GM12878 (cell line): ENCODE data around the gene CATSPER3. TPM values are rescaled to one million over a fixed set of nuclear protein-coding genes. Genes with fewer than 3 reads are reported as not detected.
A peak's percentile ranks its signal among the peaks of the same experiment; 100 is the strongest.

Experiments used
- ATAC-seq: fragments of 200-7000 bp; cut with Tn5 transposase; 3 replicates; pipeline ENCODE4 v1.9.1; 2020; ENCODE audit warnings: mild to moderate bottlenecking, moderate library complexity
- BruUV-seq: library from RNA; stranded (reverse); fragments of 400-500 nt; replicated peaks from 2 replicates; lab custom pipeline; 2021; lab: Mats Ljungman, UMichigan
- CTCF ChIA-PET: fragments of 300-600 bp; sonication (Branson Sonifier 250); formaldehyde crosslinking; extraction: SDS; loops from one replicate; lab custom pipeline; 2021; ENCODE audit warnings: inconsistent platforms; lab: Yijun Ruan, JAX
- POLR2A ChIA-PET: fragments of 350-600 bp; formaldehyde crosslinking; extraction: SDS; loops from one replicate; lab custom pipeline; 2021; ENCODE audit warnings: inconsistent platforms; lab: Charles Lee
- RAD21 ChIA-PET: fragments of 300-600 bp; sonication (Branson Sonifier 250); formaldehyde crosslinking; loops from one replicate; lab custom pipeline; 2023; ENCODE audit warnings: antibody characterized with exemption; ENCODE audit not compliant: unreplicated experiment; lab: Charles Lee
- SMC1A ChIA-PET: fragments of 300-600 bp; sonication (Branson Sonifier 250); formaldehyde crosslinking; loops from one replicate; lab custom pipeline; 2023; ENCODE audit not compliant: unreplicated experiment, uncharacterized antibody; lab: Charles Lee
- DNase-seq: peaks from one replicate; pipeline ENCODE4 v3.0.0-alpha.2; 2011; ENCODE audit warnings: low read depth, low spot score
- FAIRE-seq: peaks from 3 replicates; lab custom pipeline; 2011; peaks lifted over from hg19 to GRCh38; lab: Jason Lieb, UNC
- H2AFZ ChIP-seq: 2 replicates; pipeline ENCODE4 v1.6.0; 2011; ENCODE audit warnings: low read depth, low read length, control low read depth; ENCODE audit not compliant: control insufficient read depth
- H3K27ac ChIP-seq: 2 replicates; pipeline ENCODE4 v1.5.1; 2011; ENCODE audit warnings: control low read depth; ENCODE audit not compliant: control insufficient read depth, insufficient read depth
- H3K27me3 ChIP-seq, 2 experiments: replicated peaks in 1 of 2; 2 replicates each; pipeline versions ENCODE4 v1.6.0 to v1.6.1; 2011; ENCODE audit warnings: low read length in 1 of 2; ENCODE audit not compliant: control insufficient read depth in 2 of 2, insufficient read depth in 2 of 2
- H3K36me3 ChIP-seq, 2 experiments: 2 replicates each; pipeline ENCODE4 v1.5.1; 2011; ENCODE audit warnings: low read length in 1 of 2; ENCODE audit not compliant: control insufficient read depth in 2 of 2, insufficient read depth in 2 of 2
- H3K4me1 ChIP-seq: 2 replicates; pipeline ENCODE4 v1.6.1; 2011; ENCODE audit warnings: mild to moderate bottlenecking, low read length, moderate library complexity, mixed read lengths; ENCODE audit not compliant: control insufficient read depth, insufficient read depth
- H3K4me2 ChIP-seq: 2 replicates; pipeline ENCODE4 v1.6.0; 2011; ENCODE audit warnings: control low read depth; ENCODE audit not compliant: control insufficient read depth, insufficient read depth
- H3K4me3 ChIP-seq: fragments of 200-600 bp; sonication (generic); 2 replicates; pipeline ENCODE4 v1.5.1; 2016
- H3K79me2 ChIP-seq: 2 replicates; pipeline ENCODE4 v1.6.0; 2011; ENCODE audit warnings: low read length; ENCODE audit not compliant: control insufficient read depth, insufficient read depth
- H3K9ac ChIP-seq: 2 replicates; pipeline ENCODE4 v1.8.0; 2011; ENCODE audit warnings: low read length, control low read depth, mixed read lengths; ENCODE audit not compliant: control insufficient read depth, insufficient read depth
- H3K9me3 ChIP-seq: replicated peaks from 3 replicates; pipeline ENCODE4 v1.5.1; 2011; ENCODE audit warnings: mild to moderate bottlenecking, low read length; ENCODE audit not compliant: control insufficient read depth, insufficient read depth
- H4K20me1 ChIP-seq: 2 replicates; pipeline ENCODE4 v1.6.0; 2011; ENCODE audit not compliant: control insufficient read depth, insufficient read depth
- BACH1 ChIP-seq: fragments of 450-650 bp; IDR thresholded peaks from 2 replicates; pipeline ENCODE4 v1.6.1; 2017; ENCODE audit warnings: mild to moderate bottlenecking, borderline replicate concordance
- BHLHE40 ChIP-seq, 2 experiments: fragments of 450-650 bp in 1 of 2; IDR thresholded peaks; 2 replicates each; pipeline ENCODE4 v1.6.1; 2011 to 2017; ENCODE audit warnings: low read depth in 2 of 2, borderline replicate concordance in 1 of 2, improper control_type of control experiment in 1 of 2, low read length in 1 of 2, mild to moderate bottlenecking in 1 of 2
- MTA2 ChIP-seq: fragments of 450-650 bp; IDR thresholded peaks from 2 replicates; pipeline ENCODE4 v1.6.1; 2016; ENCODE audit warnings: low read depth, mild to moderate bottlenecking, moderate library complexity
- MTA3 ChIP-seq: IDR thresholded peaks from 2 replicates; pipeline ENCODE4 v1.6.1; 2012; ENCODE audit warnings: low read length, inconsistent platforms, borderline replicate concordance
- NFXL1 ChIP-seq: fragments of 450-650 bp; IDR thresholded peaks from 2 replicates; pipeline ENCODE4 v1.6.1; 2017; ENCODE audit warnings: antibody characterized with exemption, mild to moderate bottlenecking, borderline replicate concordance
- SMAD5 ChIP-seq: IDR thresholded peaks from 2 replicates; pipeline ENCODE4 v1.6.1; 2016; ENCODE audit warnings: antibody characterized with exemption, low read depth
- ZNF384 ChIP-seq: IDR thresholded peaks from 2 replicates; pipeline ENCODE4 v1.6.1; 2012; ENCODE audit warnings: low read depth, mild to moderate bottlenecking, low read length, improper control_type of control experiment, borderline replicate concordance
- ZZZ3 ChIP-seq: IDR thresholded peaks from 2 replicates; pipeline ENCODE4 v1.6.1; 2011; ENCODE audit warnings: low read depth; ENCODE audit not compliant: control insufficient read depth, insufficient read length
- WGBS: methylation state at CpG from one replicate; pipeline ENCODE4 v1.1.6; 2016; ENCODE audit warnings: low lambda C conversion rate; ENCODE audit not compliant: insufficient replicate concordance, insufficient coverage; ENCODE audit errors: missing lambda C conversion rate; 5-methylcytosine and 5-hydroxymethylcytosine counted together
- in situ Hi-C: fragments of 300-500 bp; cut with MboI; formaldehyde crosslinking; loops from 9 replicates; pipeline ENCODE4 v1.14.3; 2018; ENCODE audit warnings: mixed read lengths
- intact Hi-C: fragments of 100-400 bp; cut with micrococcal nuclease; formaldehyde crosslinking; loops from one replicate; pipeline ENCODE4 v1.14.2; 2022; ENCODE audit not compliant: unreplicated experiment
- polyA plus RNA-seq, 11 experiments: library from polyadenylated mRNA; depleted of rRNA in 4 of 11; unstranded in 6 of 11; stranded (reverse) in 5 of 11; fragments of >200 nt; fragmentation: Nextera tagmentation in 4 of 11; fragmentation: Illumina TruSeq in 1 of 11; extraction: Ambion mirVana in 4 of 11; extraction: Trizol in 1 of 11; gene quantifications; 1 replicate in 1 of 11; 2 replicates in 10 of 11; pipeline versions ENCODE4 v1.2.1 to v1.2.3, GENCODE V29; 2011 to 2016; ENCODE audit warnings: inconsistent platforms in 2 of 11, missing spikeins in 2 of 11, low read depth in 1 of 11
- total RNA-seq, 4 experiments: library from RNA; depleted of rRNA in 3 of 4; stranded (reverse); fragments of >200 nt in 3 of 4; fragmentation: Illumina TruSeq in 1 of 4; extraction: Trizol in 1 of 4; gene quantifications; 2 replicates each; pipeline versions ENCODE4 v1.2.1 to v1.2.3, GENCODE V29; 2013 to 2021
- TF ChIP-seq, protein P1 (sequence below), 3 experiments: IDR thresholded peaks in 2 of 3; conservative IDR thresholded peaks in 1 of 3; 2 replicates each; pipeline ENCODE4 v1.5.1; 2011; ENCODE audit warnings: low read depth in 3 of 3, low read length in 3 of 3, mild to moderate bottlenecking in 3 of 3, control low read depth in 2 of 3, moderate library complexity in 2 of 3, inconsistent platforms in 1 of 3, mixed read lengths in 1 of 3; ENCODE audit not compliant: control insufficient read depth in 2 of 3, insufficient read depth in 1 of 3; ENCODE audit errors: extremely low read depth in 1 of 3
- TF ChIP-seq, protein P2 (sequence below): IDR thresholded peaks from 2 replicates; pipeline ENCODE4 v1.6.1; 2011; ENCODE audit warnings: low read depth, low read length, improper control_type of control experiment, borderline replicate concordance
- TF ChIP-seq, protein P3 (sequence below): IDR thresholded peaks from 2 replicates; pipeline ENCODE4 v1.6.1; 2012; ENCODE audit warnings: low read depth, low read length, improper control_type of control experiment

The CATSPER3 gene
- total and polyA plus RNA-seq, 10 of the 15 experiments (the other 5 are each of a cell fraction or from before 2014, with no cell fraction given): 0.06 to 0.38 (median 0.13) TPM; not detected in 4

DNA sequence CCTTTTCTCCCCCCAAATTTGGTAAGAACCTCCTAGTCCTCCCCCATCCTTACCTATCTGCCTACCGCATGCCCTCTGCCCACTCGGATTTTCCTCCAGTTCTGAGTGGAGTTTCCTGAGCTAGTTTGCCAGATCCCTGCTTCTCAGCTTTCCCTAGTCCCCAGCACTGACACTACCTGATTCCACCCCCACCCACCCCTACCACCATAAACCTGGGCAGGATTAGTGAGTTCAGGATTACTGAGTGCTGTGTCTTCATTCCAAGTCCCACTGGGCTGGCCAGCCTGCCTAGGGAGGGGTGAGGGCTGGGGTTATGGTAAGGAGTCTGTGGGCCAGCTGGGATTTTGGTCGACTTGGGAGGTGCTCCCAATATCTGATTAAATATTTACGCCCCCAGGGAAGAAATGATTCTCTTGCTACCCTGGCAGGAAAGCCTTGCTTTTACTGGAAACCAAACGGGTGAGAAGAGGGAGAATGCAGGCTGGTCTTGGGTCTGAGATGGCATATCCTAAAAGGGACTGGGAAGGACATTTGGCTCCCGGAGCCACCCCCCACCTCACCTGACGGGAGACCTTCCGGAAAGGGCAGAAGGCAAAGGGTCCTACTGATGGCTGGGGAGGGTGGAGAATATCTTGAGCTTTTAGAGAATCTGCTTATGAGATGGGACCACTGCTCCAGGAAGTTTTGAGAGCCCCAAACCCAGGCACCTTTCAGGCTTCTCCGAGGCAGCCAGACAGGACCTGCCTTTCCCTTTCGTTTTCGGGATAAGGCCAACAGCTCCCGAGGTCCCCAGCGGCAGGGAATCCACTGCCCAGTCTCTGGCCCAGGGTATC is 62.6 kb downstream of the CATSPER3 start:
- FAIRE-seq (no peak), ATAC-seq (no peak), DNase-seq (no peak)
- POLR2A ChIA-PET: no interaction called here
- RAD21 ChIA-PET: no interaction called here
- no peak overlapping the region for H3K4me2 ChIP-seq
- TF ChIP-seq ZNF384 (no peak), SMAD5 (no peak)
- SMC1A ChIA-PET: no interaction called here
- H3K9me3 ChIP-seq: peaks cover 6% of the 10 kb centered on the region; the same call in 2 of the 3 replicates
- H3K4me1 ChIP-seq: no peaks in the 10 kb centered on the region
- H3K27ac ChIP-seq: no peak overlapping the region
- 0 out of 2 replicates have a peak overlapping the region, but pooled peaks have one; percentile 36 for H3K4me3 ChIP-seq
- no TSS peak for BruUV-seq
- no peaks in the 10 kb centered on the region for H3K79me2 ChIP-seq
- 18% methylated on average over 13 of the region's 13 CpGs for WGBS
- no peak overlapping the region for H3K9ac ChIP-seq
- no peaks in the 10 kb centered on the region for H4K20me1 ChIP-seq
- CTCF ChIA-PET: no interaction called here
- in situ Hi-C loops (no loop called here), intact Hi-C loops (no loop called here)
- peaks cover 26 to 32% of the 10 kb centered on the region in 2 experiments for H3K27me3 ChIP-seq
- no peaks in the 10 kb centered on the region for H3K36me3 ChIP-seq
- no peak overlapping the region for H2AFZ ChIP-seq

DNA sequence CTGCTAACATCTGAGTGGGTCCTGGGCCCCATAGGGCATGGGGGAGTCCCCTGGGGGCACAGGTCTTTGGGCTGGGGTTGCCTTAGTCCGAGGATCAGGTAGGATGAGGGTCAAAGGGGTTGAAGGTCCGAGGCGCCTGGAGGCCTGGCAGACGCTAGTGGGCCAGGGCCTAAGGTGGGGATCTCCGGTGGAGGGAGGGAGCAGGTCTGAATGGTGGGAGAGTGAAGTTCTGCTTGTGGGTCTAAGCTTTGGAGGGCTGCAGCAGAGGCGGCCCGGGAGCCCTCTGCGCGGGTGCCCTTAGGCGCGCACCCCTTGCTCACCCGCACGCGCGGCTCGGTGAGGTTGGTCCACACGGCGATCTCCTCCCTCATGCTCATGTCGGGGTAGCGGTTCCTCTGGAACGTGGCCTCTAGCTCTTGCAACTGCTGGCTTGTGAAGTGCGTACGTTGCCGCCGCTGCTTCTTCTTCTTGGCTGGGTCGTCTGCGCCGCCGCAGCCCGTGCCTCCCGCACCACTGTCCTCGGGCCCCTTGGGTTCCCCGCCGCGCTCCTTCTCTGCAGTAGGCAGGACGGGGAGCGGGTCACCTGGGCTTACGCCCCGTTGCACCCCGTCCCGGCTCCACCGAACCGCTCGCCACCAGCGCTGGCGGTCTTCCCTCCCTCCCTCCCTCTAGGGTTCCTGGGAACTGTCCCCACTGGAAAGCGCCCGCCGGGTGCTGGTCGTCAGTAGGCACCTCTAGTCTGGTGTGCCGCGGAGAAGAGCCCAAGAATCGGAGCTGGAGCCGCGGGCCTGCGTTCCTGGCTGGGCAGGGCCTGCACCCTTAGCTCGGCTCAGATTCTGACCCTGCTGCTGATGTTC is 63.5 kb downstream of the CATSPER3 start:
- in situ Hi-C loops: no loop called here
- Histone ChIP-seq H3K27me3 (peaks cover 31 to 34% of the 10 kb centered on the region in 2 experiments), H3K27ac (no peak overlapping the region), H4K20me1 (no peaks in the 10 kb centered on the region), H3K9me3 (peaks cover 6% of the 10 kb centered on the region; the same call in 2 of the 3 replicates), H3K79me2 (no peaks in the 10 kb centered on the region), H3K4me2 (no peak overlapping the region), H3K4me1 (no peaks in the 10 kb centered on the region), H3K4me3 (0 out of 2 replicates have a peak overlapping the region, but pooled peaks have one; percentile 36), H3K36me3 (no peaks in the 10 kb centered on the region), H2AFZ (no peak overlapping the region), H3K9ac (no peak overlapping the region)
- RAD21 ChIA-PET: no interaction called here
- FAIRE-seq (no peak), DNase-seq (no peak), ATAC-seq (peak; percentile 18; the same call in 1 of the 3 replicates)
- SMC1A ChIA-PET: no interaction called here
- 42% methylated on average over 52 of the region's 57 CpGs for WGBS
- intact Hi-C loops: no loop called here
- POLR2A ChIA-PET: no interaction called here
- BruUV-seq: no TSS peak
- CTCF ChIA-PET: no interaction called here
- TF ChIP-seq, protein P1, sequence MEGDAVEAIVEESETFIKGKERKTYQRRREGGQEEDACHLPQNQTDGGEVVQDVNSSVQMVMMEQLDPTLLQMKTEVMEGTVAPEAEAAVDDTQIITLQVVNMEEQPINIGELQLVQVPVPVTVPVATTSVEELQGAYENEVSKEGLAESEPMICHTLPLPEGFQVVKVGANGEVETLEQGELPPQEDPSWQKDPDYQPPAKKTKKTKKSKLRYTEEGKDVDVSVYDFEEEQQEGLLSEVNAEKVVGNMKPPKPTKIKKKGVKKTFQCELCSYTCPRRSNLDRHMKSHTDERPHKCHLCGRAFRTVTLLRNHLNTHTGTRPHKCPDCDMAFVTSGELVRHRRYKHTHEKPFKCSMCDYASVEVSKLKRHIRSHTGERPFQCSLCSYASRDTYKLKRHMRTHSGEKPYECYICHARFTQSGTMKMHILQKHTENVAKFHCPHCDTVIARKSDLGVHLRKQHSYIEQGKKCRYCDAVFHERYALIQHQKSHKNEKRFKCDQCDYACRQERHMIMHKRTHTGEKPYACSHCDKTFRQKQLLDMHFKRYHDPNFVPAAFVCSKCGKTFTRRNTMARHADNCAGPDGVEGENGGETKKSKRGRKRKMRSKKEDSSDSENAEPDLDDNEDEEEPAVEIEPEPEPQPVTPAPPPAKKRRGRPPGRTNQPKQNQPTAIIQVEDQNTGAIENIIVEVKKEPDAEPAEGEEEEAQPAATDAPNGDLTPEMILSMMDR (IDR thresholded peaks at IDR 0.05 in 2 of 3, conservative IDR thresholded peaks at IDR 0.05 in 1 of 3; ENCODE audit: control insufficient read depth in 2 of 3, extremely low read depth in 1 of 3, insufficient read depth in 1 of 3, low read depth in 3 of 3, low read length in 3 of 3): no peak
- TF ChIP-seq, protein P2, sequence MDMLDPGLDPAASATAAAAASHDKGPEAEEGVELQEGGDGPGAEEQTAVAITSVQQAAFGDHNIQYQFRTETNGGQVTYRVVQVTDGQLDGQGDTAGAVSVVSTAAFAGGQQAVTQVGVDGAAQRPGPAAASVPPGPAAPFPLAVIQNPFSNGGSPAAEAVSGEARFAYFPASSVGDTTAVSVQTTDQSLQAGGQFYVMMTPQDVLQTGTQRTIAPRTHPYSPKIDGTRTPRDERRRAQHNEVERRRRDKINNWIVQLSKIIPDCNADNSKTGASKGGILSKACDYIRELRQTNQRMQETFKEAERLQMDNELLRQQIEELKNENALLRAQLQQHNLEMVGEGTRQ: no peak
- TF ChIP-seq NFXL1: no peak
- no peak for TF ChIP-seq MTA3
- TF ChIP-seq MTA2: no peak
- TF ChIP-seq, protein P3, sequence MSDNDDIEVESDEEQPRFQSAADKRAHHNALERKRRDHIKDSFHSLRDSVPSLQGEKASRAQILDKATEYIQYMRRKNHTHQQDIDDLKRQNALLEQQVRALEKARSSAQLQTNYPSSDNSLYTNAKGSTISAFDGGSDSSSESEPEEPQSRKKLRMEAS: no peak
- no peak for TF ChIP-seq BHLHE40 (IDR thresholded peaks at IDR 0.05; ENCODE audit: borderline replicate concordance in 1 of 2, low read depth in 2 of 2, low read length in 1 of 2)
- TF ChIP-seq ZZZ3: no peak
- no peak for TF ChIP-seq BACH1
